ENCODE measurements around the gene PPT2. TPM values are rescaled to one million over a fixed set of nuclear protein-coding genes. Genes with fewer than 3 reads are reported as not detected.
"Not testable (repeated sequence)": the region's sequence is repeated elsewhere in the genome, so short reads cannot be mapped to it uniquely, and the experiment has no call there.

The PPT2 gene
- total RNA-seq, 4 donors from 2014 or later: 13.0 to 26.1 (median 24.1) TPM

DNA sequence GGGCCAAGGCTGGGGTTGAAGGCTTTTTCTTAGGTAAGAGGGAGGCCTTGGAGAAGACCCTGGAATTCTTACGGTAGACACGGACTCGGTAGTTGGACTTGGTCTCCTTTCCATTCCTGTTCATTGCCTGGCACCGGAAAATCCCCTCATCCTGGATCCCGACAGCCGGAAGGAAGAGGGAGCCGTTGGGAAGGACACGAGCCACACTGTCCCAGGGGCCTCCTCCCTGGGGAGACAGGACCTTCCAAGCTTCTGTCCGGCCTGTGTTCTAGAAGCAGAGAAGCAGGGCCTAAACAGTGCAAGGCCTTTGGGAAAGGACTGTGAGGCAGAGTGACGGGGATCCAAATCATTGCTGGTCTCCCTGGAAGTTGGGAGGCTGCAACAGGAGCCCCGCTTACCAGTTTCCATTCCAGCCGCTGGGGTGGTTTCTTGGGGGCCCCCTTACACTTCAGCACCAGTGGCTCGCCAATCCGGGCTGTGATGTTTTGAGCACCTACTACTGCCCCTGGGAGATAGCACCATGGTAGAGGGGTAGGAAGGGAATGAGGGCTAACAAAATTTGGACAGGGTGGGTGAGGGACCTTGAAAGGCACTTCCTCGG is 29.6 kb downstream of the PPT2 start:
- H3K36me3 ChIP-seq: peaks cover 11 to 27% of the 10 kb centered on the region in 2 donors
- no peak overlapping the region for H3K4me3 ChIP-seq (replicated peaks in 1 of 3)
- H3K27ac ChIP-seq: peak overlapping the region; percentile 85 to 88 (median 88)
- H3K4me1 ChIP-seq: peaks cover 39 to 60% of the 10 kb centered on the region in 2 donors
- TF ChIP-seq POLR2A (IDR thresholded peaks at IDR 0.05): no peak
- TF ChIP-seq, protein P1, sequence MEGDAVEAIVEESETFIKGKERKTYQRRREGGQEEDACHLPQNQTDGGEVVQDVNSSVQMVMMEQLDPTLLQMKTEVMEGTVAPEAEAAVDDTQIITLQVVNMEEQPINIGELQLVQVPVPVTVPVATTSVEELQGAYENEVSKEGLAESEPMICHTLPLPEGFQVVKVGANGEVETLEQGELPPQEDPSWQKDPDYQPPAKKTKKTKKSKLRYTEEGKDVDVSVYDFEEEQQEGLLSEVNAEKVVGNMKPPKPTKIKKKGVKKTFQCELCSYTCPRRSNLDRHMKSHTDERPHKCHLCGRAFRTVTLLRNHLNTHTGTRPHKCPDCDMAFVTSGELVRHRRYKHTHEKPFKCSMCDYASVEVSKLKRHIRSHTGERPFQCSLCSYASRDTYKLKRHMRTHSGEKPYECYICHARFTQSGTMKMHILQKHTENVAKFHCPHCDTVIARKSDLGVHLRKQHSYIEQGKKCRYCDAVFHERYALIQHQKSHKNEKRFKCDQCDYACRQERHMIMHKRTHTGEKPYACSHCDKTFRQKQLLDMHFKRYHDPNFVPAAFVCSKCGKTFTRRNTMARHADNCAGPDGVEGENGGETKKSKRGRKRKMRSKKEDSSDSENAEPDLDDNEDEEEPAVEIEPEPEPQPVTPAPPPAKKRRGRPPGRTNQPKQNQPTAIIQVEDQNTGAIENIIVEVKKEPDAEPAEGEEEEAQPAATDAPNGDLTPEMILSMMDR (IDR thresholded peaks at IDR 0.05): no peak
- no peak for DNase-seq
- H3K27me3 ChIP-seq: no peaks in the 10 kb centered on the region
- WGBS, 2 donors: 79 to 80% methylated on average over 13 to 15 of the region's 15 CpGs
- no peaks in the 10 kb centered on the region for H3K9me3 ChIP-seq
- intact Hi-C loops (cut with DNase I): no loop called here

DNA sequence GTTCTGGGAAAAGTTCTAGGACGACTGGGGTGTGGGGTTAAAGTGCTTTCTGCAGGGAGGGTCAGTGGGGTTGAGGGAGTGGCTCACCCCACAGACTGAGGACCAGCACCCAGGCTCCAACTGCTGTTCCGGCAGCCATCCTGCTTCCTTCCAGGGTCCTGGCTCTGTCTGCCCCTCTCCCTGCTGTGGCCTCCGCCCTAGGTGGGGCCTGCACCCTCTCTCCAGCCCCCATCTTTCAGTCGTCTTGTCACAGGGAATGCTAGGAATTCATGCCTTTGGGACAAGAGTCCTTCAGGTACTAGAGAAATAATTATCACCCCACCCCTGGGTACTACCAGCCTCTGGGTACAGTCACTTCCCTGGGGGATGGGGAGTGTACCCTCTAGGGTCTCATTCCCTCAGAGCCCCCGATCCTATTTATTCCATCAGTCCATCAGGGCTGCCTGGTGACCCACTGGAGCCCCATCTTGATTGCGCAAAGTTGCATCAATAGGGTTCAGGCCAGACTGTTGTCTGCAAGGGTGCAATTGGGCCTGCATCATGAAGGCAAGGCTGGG is 30.2 kb downstream of the PPT2 start, which contains the start of gene AGER:
Gene AGER, minus strand, starts transcription at position 170 of the 557 bp plus-strand sequence. Its CDS starts 31 bp downstream, at position 139.
- intact Hi-C loops (cut with DNase I): no loop called here
- peaks cover 11 to 27% of the 10 kb centered on the region in 2 donors for H3K36me3 ChIP-seq
- H3K9me3 ChIP-seq: no peaks in the 10 kb centered on the region
- DNase-seq: no peak
- peaks cover 40 to 61% of the 10 kb centered on the region in 2 donors for H3K4me1 ChIP-seq
- TF ChIP-seq, protein P1 (IDR thresholded peaks at IDR 0.05): no peak
- TF ChIP-seq POLR2A (IDR thresholded peaks at IDR 0.05): no peak
- no peak within 1 kb of the TSS for H3K4me3 ChIP-seq (replicated peaks in 1 of 3)
- peak within 1 kb of the TSS; percentile 85 to 88 (median 88) for H3K27ac ChIP-seq
- WGBS, 2 donors: 53 to 65% methylated on average over 5 to 6 of the region's 6 CpGs
- no peaks in the 10 kb centered on the region for H3K27me3 ChIP-seq

DNA sequence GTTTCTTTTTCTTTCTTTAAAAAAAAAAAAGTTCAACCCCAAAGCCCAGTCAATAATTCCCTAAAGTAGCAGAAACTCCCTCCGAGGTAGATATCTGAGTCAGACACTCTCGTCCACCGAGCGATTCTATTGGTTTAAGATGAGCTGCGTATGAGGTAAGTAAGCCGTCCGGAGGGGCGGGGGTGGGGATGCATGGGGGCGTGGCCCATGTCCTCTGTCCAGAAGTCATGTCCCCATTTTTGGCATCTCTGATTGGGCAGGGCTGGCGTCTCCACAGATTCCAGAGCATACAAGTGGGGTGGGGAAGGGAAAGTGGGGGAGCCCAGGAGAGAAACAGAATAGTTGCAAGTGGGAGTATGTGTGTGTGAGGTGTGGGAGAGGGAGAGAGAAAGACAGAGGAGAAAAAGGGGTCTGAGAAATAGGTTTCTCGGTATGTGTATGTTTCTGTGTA is 31.8 kb downstream of the PPT2 start:
- intact Hi-C loops (cut with DNase I): not testable (repeated sequence)

DNA sequence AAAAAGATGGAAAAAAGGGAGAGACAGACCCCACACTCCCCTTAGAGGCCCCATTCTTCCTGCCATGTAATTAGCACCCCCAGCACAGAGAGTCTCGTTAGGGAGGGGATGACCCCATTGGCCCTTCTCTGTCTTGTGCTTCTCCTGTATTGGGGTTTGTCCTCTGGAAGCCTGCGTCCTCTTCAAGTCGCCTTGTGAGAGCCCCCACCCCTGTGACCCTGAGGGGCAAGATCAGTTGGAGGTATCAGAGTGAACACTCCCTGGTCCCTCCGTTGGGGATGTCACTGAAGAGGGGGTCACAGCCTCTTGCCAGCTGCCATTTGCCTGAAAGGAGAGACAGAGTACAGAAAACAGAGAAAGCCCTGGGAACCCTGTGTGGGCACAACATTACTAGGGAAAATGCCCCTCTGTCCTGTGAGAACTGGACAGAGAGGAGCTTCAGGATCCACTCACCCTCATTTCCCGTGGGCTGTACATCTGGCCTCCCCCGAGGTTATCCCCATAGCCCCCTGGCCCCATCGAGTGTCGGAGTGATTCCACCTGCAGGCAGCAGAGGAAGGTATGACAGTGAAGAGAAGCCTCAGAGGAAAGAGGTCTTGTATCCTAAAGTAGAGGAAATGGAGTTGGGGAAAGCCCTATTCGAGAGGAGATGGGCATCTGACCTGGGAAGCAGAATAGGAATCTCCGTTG is 32.4 kb downstream of the PPT2 start:
- DNase-seq; intact Hi-C loops (cut with DNase I); H3K27me3 ChIP-seq; H3K4me3 ChIP-seq (replicated peaks in 1 of 3); H3K9me3 ChIP-seq: not testable (repeated sequence)
- Histone ChIP-seq H3K36me3 (peaks cover 8 to 22% of the 10 kb centered on the region in 2 donors), H3K27ac (peak overlapping the region; percentile 85 to 88 (median 88)), H3K4me1 (peaks cover 32 to 57% of the 10 kb centered on the region in 2 donors)
- WGBS, 2 donors: 72 to 79% methylated on average over 10 of the region's 10 CpGs

More for the DNA sequence above, 31.8 kb downstream of the PPT2 start:
- not testable (repeated sequence) for H3K9me3 ChIP-seq; H3K27me3 ChIP-seq; H3K4me3 ChIP-seq (replicated peaks in 1 of 3)
- 19% methylated on average over 11 of the region's 11 CpGs for WGBS, 2 donors
- Histone ChIP-seq H3K27ac (peak overlapping the region; percentile 85 to 88 (median 88)), H3K4me1 (peaks cover 32 to 52% of the 10 kb centered on the region in 2 donors), H3K36me3 (peaks cover 11 to 27% of the 10 kb centered on the region in 2 donors)
- peak; percentile 92 to 96 for DNase-seq
- peak in 1 of 2 donors; percentile 69 for TF ChIP-seq POLR2A (IDR thresholded peaks at IDR 0.05)

DNA sequence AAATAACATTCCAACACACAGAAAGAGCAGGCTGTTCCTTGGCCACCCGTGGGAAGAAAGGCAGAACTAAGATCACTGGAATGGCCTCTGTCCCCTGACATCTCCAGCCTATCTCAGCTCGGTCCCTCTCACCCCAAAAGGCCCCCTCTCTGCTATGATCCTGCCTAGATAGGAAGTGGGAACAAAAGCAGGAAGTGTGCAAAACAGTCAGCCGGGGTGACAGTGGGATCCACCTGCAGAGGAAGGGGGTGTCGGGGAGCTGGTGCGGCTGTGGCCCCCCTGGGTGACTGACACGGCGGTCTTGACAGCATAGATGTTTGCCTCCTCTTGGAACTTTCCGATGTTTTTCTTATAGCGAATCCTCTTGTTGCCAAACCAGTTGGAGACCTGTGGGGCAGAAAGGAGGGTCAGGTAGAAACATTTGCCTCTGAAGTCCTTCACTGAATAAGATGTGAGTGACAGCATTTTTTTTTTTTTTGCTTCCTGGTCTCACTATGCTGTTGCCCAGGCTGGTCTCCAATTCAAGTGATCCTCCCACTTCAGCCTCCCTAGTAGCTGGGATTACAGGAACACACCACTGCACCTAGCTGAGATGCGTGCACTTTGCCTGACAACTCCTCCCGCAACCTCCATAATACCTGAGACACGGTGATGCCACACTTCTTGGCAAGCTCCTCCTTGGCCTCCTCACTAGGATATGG is 33.2 kb downstream of the PPT2 start:
- DNase-seq: no peak
- TF ChIP-seq, protein P1 (IDR thresholded peaks at IDR 0.05): no peak
- TF ChIP-seq POLR2A (IDR thresholded peaks at IDR 0.05): no peak
- Histone ChIP-seq H3K9me3 (no peaks in the 10 kb centered on the region), H3K36me3 (peaks cover 6 to 20% of the 10 kb centered on the region in 2 donors), H3K4me1 (peaks cover 32 to 58% of the 10 kb centered on the region in 2 donors), H3K4me3 (replicated peaks in 1 of 3) (no peak overlapping the region), H3K27ac (peak overlapping the region in 2 of 3 donors; percentile 85 to 88), H3K27me3 (no peaks in the 10 kb centered on the region)
- intact Hi-C loops (cut with DNase I): no loop called here
- WGBS, 2 donors: 64 to 73% methylated on average over 12 of the region's 12 CpGs

DNA sequence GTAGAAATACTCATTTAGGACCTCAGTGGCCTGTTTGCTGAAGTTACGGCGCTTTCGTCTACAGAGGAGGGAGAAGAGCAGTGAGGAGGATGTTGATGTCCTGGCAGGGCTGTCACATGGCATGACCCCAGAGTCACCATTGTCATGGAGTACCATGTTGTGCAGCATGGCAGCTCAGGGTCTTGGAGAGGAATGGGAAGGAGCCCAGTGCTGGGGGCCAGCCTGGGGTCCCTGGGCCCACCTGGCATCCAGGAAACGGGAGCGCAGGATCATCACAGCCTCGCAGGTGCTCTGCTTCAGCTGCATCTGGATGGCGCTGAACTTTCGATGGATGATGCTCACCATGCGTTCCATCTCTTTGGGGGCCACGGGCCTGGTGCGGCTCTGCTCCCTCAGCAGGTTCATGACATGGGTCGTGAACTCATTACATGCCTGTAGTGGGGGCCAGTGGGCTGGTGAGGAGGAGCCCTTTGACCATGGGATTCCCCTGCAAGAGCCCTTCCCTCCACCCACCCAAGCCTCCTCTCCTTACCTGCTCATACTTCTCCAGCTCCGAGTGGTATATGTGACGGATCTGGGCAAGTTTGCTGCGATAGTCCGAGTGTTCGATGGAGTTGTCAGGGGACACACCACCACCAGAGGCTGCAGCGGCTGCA is 33.9 kb downstream of the PPT2 start:
- H3K4me3 ChIP-seq (replicated peaks in 1 of 3): peak overlapping the region in 1 of 3 donors; percentile 64
- H3K36me3 ChIP-seq: peaks cover 6 to 15% of the 10 kb centered on the region in 2 donors
- H3K4me1 ChIP-seq: peaks cover 32 to 65% of the 10 kb centered on the region in 2 donors
- intact Hi-C loops (cut with DNase I); H3K9me3 ChIP-seq; DNase-seq; H3K27me3 ChIP-seq: not testable (repeated sequence)
- 62 to 76% methylated on average over 14 to 16 of the region's 18 CpGs for WGBS, 2 donors
- H3K27ac ChIP-seq: peak overlapping the region; percentile 97 to 99 (median 98)

All from thyroid gland (tissue), 4 donors.